T-helper 2 cell treated with Interferon-gamma antibody and Interleukin-4, amounts not matched to agents 100 ng/mL and 5 ng/mL, for 36 hours (primary cell): ENCODE results near the gene CARMIL3. TPM values are rescaled to one million over a fixed set of nuclear protein-coding genes. Genes with fewer than 3 reads are reported as not detected.
"Not testable (repeated sequence)": the region's sequence is repeated elsewhere in the genome, so short reads cannot be mapped to it uniquely, and the experiment has no call there.

Experiments used
- intact Hi-C: fragments of 100-400 bp; cut with micrococcal nuclease; formaldehyde crosslinking; loops from one replicate; pipeline ENCODE4 v1.15.1; 2023
- total RNA-seq: library from RNA; stranded (reverse); gene quantifications from 2 replicates; pipeline ENCODE4 v1.2.3, GENCODE V29; 2022

CARMIL3 gene
- total RNA-seq, result 0.73 and 0.82 TPM in 2 replicates

GRCh38 chr14:24051789-24052655 lies at the start of gene CARMIL3:
TSS of gene CARMIL3 (plus strand) at chr14:24052009. CDS start at chr14:24052154, 145 bp downstream.
- intact Hi-C loops, result loop anchor here (1.0 to 2.0 kb wide), 2 partner anchors 43 to 62 kb away; partner anchors contain the start of genes DCAF11, NRL and PCK2

GRCh38 chr14:24006471-24006816 lies 45.4 kb upstream of the CARMIL3 start:
- intact Hi-C loops, result not testable (repeated sequence)

GRCh38 chr14:24006817-24007652 lies 44.8 kb upstream of the CARMIL3 start:
- intact Hi-C loops, result not testable (repeated sequence)

GRCh38 chr14:24011051-24011450 lies 40.8 kb upstream of the CARMIL3 start:
- intact Hi-C loops, result loop anchor here (5.0 to 10.0 kb wide), 2 partner anchors 46 to 324 kb away; partner anchors contain the start of genes ADCY4 and RIPK3

GRCh38 chr14:24012726-24013273 lies 39.0 kb upstream of the CARMIL3 start:
- intact Hi-C loops, result loop anchor here (5.0 to 10.0 kb wide), 2 partner anchors 45 to 322 kb away; partner anchors contain the start of genes ADCY4 and RIPK3

GRCh38 chr14:24013654-24014514 lies 37.9 kb upstream of the CARMIL3 start:
- intact Hi-C loops, result loop anchor here (1.0 to 10.0 kb wide), 6 partner anchors 22 to 321 kb away; partner anchors contain the start of genes ADCY4 and RIPK3

GRCh38 chr14:24015745-24016144 lies 36.1 kb upstream of the CARMIL3 start:
- intact Hi-C loops, result loop anchor here (10.0 kb wide), 1 partner anchor 319 kb away; the partner anchor contains the start of genes ADCY4 and RIPK3

GRCh38 chr14:24018978-24019377 lies 32.8 kb upstream of the CARMIL3 start:
- intact Hi-C loops, result loop anchor here (10.0 kb wide), 1 partner anchor 316 kb away; the partner anchor contains the start of genes ADCY4 and RIPK3

GRCh38 chr14:24019944-24020343 lies 31.9 kb upstream of the CARMIL3 start:
- intact Hi-C loops, result loop anchor here (10.0 kb wide), 1 partner anchor 315 kb away; the partner anchor contains the start of genes ADCY4 and RIPK3

GRCh38 chr14:24020520-24020919 lies 31.3 kb upstream of the CARMIL3 start:
- intact Hi-C loops, result not testable (repeated sequence)

GRCh38 chr14:24024939-24025418 lies 26.8 kb upstream of the CARMIL3 start:
- intact Hi-C loops, result not testable (repeated sequence)

GRCh38 chr14:24029687-24030086 lies 22.1 kb upstream of the CARMIL3 start:
- intact Hi-C loops, result not testable (repeated sequence)

- intact Hi-C loops, result not testable (repeated sequence)
Measured at GRCh38 chr14:24031331-24031730, 20.5 kb upstream of the CARMIL3 start.

GRCh38 chr14:24032727-24033418 lies 18.9 kb upstream of the CARMIL3 start:
- intact Hi-C loops, result no loop called here

GRCh38 chr14:24035769-24036168 lies 16.0 kb upstream of the CARMIL3 start:
- intact Hi-C loops, result loop anchor here (1.0 to 5.0 kb wide), 3 partner anchors 21 to 73 kb away; partner anchors contain the start of gene DHRS4L2

GRCh38 chr14:24036169-24036962 lies 15.4 kb upstream of the CARMIL3 start:
- intact Hi-C loops, result loop anchor here (1.0 to 5.0 kb wide), 3 partner anchors 22 to 72 kb away; partner anchors contain the start of gene DHRS4L2

- intact Hi-C loops, result loop anchor here (1.0 to 5.0 kb wide), 3 partner anchors 23 to 72 kb away; partner anchors contain the start of gene DHRS4L2
Measured at GRCh38 chr14:24036963-24037657, 14.7 kb upstream of the CARMIL3 start.

GRCh38 chr14:24037658-24038037 lies 14.2 kb upstream of the CARMIL3 start:
- intact Hi-C loops, result loop anchor here (2.0 to 5.0 kb wide), 2 partner anchors 50 to 71 kb away; partner anchors contain the start of gene DHRS4L2
